Loucy (cell line): ENCODE measurements around the gene SLC25A41.
"Not testable (repeated sequence)": the region's sequence is repeated elsewhere in the genome, so short reads cannot be mapped to it uniquely, and the experiment has no call there.

Experiments
- H2AFZ ChIP-seq: fragments of 200-600 bp; sonication (generic); 2 replicates; pipeline ENCODE4 v1.6.0; 2016; ENCODE audit warnings: antibody characterized with exemption, mild to moderate bottlenecking, low read length, moderate library complexity
- H3F3A ChIP-seq: fragments of 200-600 bp; 2 replicates; pipeline ENCODE4 v1.6.0; 2016; ENCODE audit warnings: antibody characterized with exemption, low read depth, mild to moderate bottlenecking
- H3K27me3 ChIP-seq: fragments of 200-600 bp; sonication (generic); 2 replicates; pipeline ENCODE4 v1.6.1; 2014; ENCODE audit warnings: low read length, mild to moderate bottlenecking; ENCODE audit not compliant: insufficient read depth, poor library complexity, severe bottlenecking
- H3K36me3 ChIP-seq: fragments of 200-600 bp; sonication (generic); 2 replicates; pipeline ENCODE4 v1.6.1; 2016; ENCODE audit warnings: low read length; ENCODE audit not compliant: insufficient read depth
- H3K4me1 ChIP-seq: fragments of 200-600 bp; sonication (generic); 2 replicates; pipeline ENCODE4 v1.5.1; 2014; ENCODE audit warnings: low read length, mild to moderate bottlenecking; ENCODE audit not compliant: insufficient read depth, poor library complexity, severe bottlenecking
- H3K4me2 ChIP-seq: fragments of 200-600 bp; sonication (generic); 2 replicates; pipeline ENCODE4 v1.6.0; 2014; ENCODE audit warnings: antibody characterized with exemption, low read length, low read depth, mild to moderate bottlenecking; ENCODE audit not compliant: poor library complexity, severe bottlenecking
- H3K4me3 ChIP-seq: fragments of 200-600 bp; sonication (generic); 2 replicates; pipeline ENCODE4 v1.5.1; 2014; ENCODE audit warnings: low read length, mild to moderate bottlenecking, mixed read lengths; ENCODE audit not compliant: poor library complexity, severe bottlenecking
- H3K79me2 ChIP-seq: fragments of 200-600 bp; sonication (generic); 2 replicates; pipeline ENCODE4 v1.6.1; 2014; ENCODE audit warnings: low read length; ENCODE audit not compliant: insufficient read depth
- H3K9ac ChIP-seq: fragments of 200-600 bp; sonication (generic); 2 replicates; pipeline ENCODE4 v1.6.0; 2014; ENCODE audit warnings: mild to moderate bottlenecking, low read depth, low read length, moderate library complexity; ENCODE audit not compliant: poor library complexity, severe bottlenecking
- H3K9me2 ChIP-seq: fragments of 200-600 bp; sonication (generic); replicated peaks from 2 replicates; pipeline ENCODE4 v1.6.1; 2016; ENCODE audit warnings: low read depth, low read length, mixed read lengths
- H3K9me3 ChIP-seq: fragments of 200-600 bp; sonication (generic); 2 replicates; pipeline ENCODE4 v1.6.1; 2014; ENCODE audit warnings: mild to moderate bottlenecking, antibody characterized with exemption, low read length, low read depth; ENCODE audit not compliant: insufficient read depth
- H4K20me1 ChIP-seq: fragments of 200-600 bp; sonication (generic); 2 replicates; pipeline ENCODE4 v1.6.0; 2014; ENCODE audit warnings: antibody characterized with exemption, low read length, mild to moderate bottlenecking; ENCODE audit not compliant: insufficient read depth, poor library complexity, severe bottlenecking
- EZH2phosphoT487 ChIP-seq: fragments of 200-600 bp; IDR thresholded peaks from 2 replicates; pipeline ENCODE4 v1.6.1; 2018; ENCODE audit warnings: antibody characterized with exemption, mild to moderate bottlenecking, moderate library complexity, borderline replicate concordance
- TF ChIP-seq, protein P1 (sequence below): fragments of 200-600 bp; sonication (generic); conservative IDR thresholded peaks from 2 replicates; pipeline ENCODE4 v1.5.1; 2014; ENCODE audit warnings: mild to moderate bottlenecking, antibody characterized with exemption, low read length

The SLC25A41 gene

DNA sequence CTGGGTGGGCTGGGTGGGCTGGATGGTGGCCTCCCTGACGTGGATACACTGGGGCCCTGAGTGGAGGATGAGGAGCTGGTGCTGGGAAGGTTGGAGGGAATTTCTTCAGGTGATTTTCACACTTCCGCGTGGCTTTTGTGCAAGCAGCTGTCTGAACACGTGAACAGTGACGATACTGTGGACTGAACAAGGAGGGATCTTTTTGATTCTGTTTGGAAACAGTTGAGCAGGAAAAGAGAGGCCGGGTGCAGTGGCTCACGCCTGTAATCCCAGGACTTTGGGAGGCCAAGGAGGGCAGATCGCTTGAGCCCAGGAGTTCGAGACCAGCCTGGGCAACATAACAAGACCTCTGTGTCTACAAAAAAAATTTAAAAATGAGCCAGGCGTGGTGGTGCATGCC is 31.5 kb downstream of the SLC25A41 start:
- H3K27me3 ChIP-seq = no peaks in the 10 kb centered on the region
- no peaks in the 10 kb centered on the region for H3K4me1 ChIP-seq
- no peaks in the 10 kb centered on the region for H3K9me3 ChIP-seq
- TF ChIP-seq EZH2phosphoT487 = no peak
- TF ChIP-seq, protein P1, sequence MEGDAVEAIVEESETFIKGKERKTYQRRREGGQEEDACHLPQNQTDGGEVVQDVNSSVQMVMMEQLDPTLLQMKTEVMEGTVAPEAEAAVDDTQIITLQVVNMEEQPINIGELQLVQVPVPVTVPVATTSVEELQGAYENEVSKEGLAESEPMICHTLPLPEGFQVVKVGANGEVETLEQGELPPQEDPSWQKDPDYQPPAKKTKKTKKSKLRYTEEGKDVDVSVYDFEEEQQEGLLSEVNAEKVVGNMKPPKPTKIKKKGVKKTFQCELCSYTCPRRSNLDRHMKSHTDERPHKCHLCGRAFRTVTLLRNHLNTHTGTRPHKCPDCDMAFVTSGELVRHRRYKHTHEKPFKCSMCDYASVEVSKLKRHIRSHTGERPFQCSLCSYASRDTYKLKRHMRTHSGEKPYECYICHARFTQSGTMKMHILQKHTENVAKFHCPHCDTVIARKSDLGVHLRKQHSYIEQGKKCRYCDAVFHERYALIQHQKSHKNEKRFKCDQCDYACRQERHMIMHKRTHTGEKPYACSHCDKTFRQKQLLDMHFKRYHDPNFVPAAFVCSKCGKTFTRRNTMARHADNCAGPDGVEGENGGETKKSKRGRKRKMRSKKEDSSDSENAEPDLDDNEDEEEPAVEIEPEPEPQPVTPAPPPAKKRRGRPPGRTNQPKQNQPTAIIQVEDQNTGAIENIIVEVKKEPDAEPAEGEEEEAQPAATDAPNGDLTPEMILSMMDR = no peak
- no peaks in the 10 kb centered on the region for H3K36me3 ChIP-seq
- H3K4me2 ChIP-seq = no peak overlapping the region
- no peaks in the 10 kb centered on the region for H3K9me2 ChIP-seq
- H3K4me3 ChIP-seq = no peak overlapping the region
- H3K79me2 ChIP-seq = no peaks in the 10 kb centered on the region
- no peak overlapping the region for H3K9ac ChIP-seq
- H4K20me1 ChIP-seq = no peaks in the 10 kb centered on the region
- H3F3A ChIP-seq = no peaks in the 10 kb centered on the region
- H2AFZ ChIP-seq = no peak overlapping the region

DNA sequence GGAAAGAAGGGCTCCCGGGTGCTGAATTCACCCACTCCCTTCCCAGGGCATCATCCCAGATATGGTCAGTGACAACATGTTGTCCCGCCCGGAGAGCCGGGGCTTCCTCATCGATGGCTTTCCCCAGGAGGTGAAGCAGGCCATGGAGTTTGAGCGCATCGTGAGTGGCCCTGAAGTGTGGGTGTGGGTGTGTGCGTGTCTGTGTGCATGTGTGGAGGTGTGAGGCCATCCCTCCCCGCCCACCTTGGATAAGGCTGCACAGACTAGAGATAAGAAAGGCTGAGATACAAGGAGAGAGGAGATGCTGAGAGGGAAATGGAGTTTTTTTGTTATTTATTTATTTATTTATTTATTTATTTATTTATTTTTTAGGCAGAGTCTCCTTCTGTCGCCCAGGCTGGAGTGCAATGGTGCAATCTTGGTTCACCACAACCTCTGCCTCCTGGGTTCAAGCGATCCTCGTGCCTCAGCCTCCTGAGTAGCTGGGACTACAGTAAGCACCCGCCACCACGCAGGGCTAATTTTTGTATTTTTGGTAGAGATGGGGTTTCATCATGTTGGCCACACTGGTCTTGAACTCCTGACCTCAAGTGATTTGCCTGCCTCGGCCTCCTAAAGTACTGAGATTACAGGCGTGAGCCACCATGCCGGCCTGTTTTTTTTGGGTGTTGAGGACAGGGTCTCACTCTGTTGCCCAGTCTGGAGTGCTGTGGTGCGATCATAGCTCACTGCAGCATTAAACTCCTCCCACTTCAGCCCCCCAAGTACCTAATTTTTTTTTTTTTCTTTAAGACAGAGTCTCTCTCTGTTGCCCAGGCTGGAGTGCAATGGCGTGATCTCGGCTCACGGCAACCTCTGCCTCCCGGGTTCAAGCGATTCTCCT is 33.3 kb downstream of the SLC25A41 start:
- H2AFZ ChIP-seq, H3K9me2 ChIP-seq, H3K4me3 ChIP-seq, H3K4me2 ChIP-seq, H3K27me3 ChIP-seq, H3K79me2 ChIP-seq, H3F3A ChIP-seq, H3K36me3 ChIP-seq, H4K20me1 ChIP-seq, H3K4me1 ChIP-seq, H3K9ac ChIP-seq, H3K9me3 ChIP-seq: not testable (repeated sequence)

DNA sequence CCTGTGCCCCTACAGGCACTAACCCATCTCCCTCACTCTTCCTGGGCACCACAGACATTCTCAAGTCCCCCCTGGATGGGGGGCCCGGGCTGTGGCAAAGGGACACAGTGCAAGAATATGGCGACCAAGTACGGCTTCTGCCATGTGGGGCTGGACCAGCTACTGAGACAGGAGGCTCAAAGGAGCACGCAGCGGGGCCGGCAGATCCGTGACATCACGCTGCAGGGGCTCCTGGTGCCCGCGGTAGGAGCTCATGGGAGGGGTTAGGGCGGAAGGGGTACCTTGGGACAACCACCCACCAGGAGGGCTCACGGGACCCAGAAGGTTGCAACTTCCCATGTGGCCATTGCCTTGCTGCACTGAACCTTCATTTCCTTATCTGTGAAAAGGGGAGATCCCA is 37.3 kb downstream of the SLC25A41 start:
- H3K9me2 ChIP-seq = no peaks in the 10 kb centered on the region
- H3K9ac ChIP-seq = no peak overlapping the region
- no peak overlapping the region for H3K4me3 ChIP-seq
- no peaks in the 10 kb centered on the region for H3K36me3 ChIP-seq
- H3K79me2 ChIP-seq = peaks cover 16% of the 10 kb centered on the region
- H4K20me1 ChIP-seq = no peaks in the 10 kb centered on the region
- H3F3A ChIP-seq = no peaks in the 10 kb centered on the region
- H3K27me3 ChIP-seq = no peaks in the 10 kb centered on the region
- TF ChIP-seq EZH2phosphoT487 = no peak
- TF ChIP-seq, protein P1 = no peak
- H3K4me2 ChIP-seq = no peak overlapping the region
- peaks cover 13% of the 10 kb centered on the region for H3K4me1 ChIP-seq
- no peak overlapping the region for H2AFZ ChIP-seq
- no peaks in the 10 kb centered on the region for H3K9me3 ChIP-seq

DNA sequence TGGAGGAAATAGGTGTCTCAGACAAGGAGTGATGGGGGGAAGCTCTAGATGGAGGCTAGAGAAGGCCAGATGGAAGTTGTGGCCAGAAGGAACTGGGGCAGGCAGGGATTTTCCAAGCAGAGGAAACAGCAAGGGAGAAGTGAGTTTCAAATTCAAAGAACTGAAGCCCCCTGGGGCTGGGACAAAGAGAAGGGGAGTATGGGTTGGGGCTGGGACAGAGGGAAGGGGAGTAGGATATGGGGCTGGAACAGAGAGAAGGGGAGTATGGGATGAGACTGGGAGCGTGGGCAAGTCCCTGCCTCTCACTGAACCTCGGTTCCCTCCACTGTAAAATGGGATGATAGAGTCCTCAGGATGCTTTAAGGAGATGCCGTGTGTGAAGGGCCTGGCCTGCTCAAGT is 38.7 kb downstream of the SLC25A41 start:
- Histone ChIP-seq H3K27me3 (no peaks in the 10 kb centered on the region), H3K4me2 (no peak overlapping the region), H3K9me3 (no peaks in the 10 kb centered on the region), H3K9ac (no peak overlapping the region), H2AFZ (no peak overlapping the region), H4K20me1 (no peaks in the 10 kb centered on the region), H3K9me2 (no peaks in the 10 kb centered on the region), H3K4me3 (no peak overlapping the region), H3K79me2 (peaks cover 21% of the 10 kb centered on the region), H3K36me3 (no peaks in the 10 kb centered on the region), H3K4me1 (peaks cover 13% of the 10 kb centered on the region), H3F3A (no peaks in the 10 kb centered on the region)
- TF ChIP-seq, protein P1 = no peak
- TF ChIP-seq EZH2phosphoT487 = no peak
